ENCODE measurements around the gene TEKT3.
A peak's percentile ranks its signal among the peaks of the same experiment; 100 is the strongest.

DNA sequence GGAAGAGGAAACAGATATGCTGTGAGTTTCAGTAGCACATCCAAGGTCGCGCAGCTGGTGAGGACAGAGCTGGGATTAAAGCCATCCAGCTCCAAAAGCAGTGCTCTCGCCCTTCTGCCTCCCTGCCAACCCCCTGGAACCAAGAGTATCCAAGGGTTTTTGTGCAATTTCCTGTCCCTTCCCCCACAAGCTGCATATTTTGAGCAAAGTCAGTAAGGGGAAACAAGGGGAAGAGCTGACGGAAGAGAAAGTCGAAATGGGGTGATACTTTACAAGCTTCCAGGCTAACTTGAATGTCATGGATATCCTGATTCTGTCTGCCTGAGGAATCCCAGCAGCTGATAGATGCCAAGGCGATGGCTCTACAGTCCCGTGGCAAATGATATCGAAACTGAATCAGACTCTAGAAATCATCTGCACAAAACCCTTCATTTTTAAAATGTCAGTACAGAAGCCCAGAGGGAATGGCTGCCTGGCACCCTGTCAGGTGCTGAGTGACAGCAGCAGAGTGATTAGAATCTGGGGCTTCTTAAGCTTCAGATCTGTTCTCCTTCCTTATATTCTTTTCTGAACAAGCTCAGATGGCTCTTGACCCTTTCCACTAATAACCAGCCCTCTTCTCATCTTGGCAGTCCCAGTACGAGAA, 42.9 kb upstream of the TEKT3 start:
- TF ChIP-seq, protein P1, sequence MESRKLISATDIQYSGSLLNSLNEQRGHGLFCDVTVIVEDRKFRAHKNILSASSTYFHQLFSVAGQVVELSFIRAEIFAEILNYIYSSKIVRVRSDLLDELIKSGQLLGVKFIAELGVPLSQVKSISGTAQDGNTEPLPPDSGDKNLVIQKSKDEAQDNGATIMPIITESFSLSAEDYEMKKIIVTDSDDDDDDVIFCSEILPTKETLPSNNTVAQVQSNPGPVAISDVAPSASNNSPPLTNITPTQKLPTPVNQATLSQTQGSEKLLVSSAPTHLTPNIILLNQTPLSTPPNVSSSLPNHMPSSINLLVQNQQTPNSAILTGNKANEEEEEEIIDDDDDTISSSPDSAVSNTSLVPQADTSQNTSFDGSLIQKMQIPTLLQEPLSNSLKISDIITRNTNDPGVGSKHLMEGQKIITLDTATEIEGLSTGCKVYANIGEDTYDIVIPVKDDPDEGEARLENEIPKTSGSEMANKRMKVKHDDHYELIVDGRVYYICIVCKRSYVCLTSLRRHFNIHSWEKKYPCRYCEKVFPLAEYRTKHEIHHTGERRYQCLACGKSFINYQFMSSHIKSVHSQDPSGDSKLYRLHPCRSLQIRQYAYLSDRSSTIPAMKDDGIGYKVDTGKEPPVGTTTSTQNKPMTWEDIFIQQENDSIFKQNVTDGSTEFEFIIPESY (IDR thresholded peaks at IDR 0.05; ENCODE audit: borderline replicate concordance, low read depth): no peak
- TF ChIP-seq CTCF (IDR thresholded peaks at IDR 0.05): no peak
- TF ChIP-seq GABPA (IDR thresholded peaks at IDR 0.05; ENCODE audit: low read depth): no peak
- TF ChIP-seq POLR2AphosphoS5 (IDR thresholded peaks at IDR 0.05; ENCODE audit: low read depth, low read length): no peak
- TF ChIP-seq RXRA (IDR thresholded peaks at IDR 0.05; ENCODE audit: borderline replicate concordance, low read depth): no peak
- no peak for TF ChIP-seq SIN3A (IDR thresholded peaks at IDR 0.05; ENCODE audit: borderline replicate concordance, low read depth, low read length)
- TF ChIP-seq JUND (IDR thresholded peaks at IDR 0.05): no peak
- no peak for TF ChIP-seq EP300 (IDR thresholded peaks at IDR 0.05; ENCODE audit: borderline replicate concordance in 1 of 2, low read depth in 1 of 2, low read length in 1 of 2)
- no peak for TF ChIP-seq EZH2phosphoT487 (IDR thresholded peaks at IDR 0.05; ENCODE audit: borderline replicate concordance, low read depth)
- TF ChIP-seq, protein P2, sequence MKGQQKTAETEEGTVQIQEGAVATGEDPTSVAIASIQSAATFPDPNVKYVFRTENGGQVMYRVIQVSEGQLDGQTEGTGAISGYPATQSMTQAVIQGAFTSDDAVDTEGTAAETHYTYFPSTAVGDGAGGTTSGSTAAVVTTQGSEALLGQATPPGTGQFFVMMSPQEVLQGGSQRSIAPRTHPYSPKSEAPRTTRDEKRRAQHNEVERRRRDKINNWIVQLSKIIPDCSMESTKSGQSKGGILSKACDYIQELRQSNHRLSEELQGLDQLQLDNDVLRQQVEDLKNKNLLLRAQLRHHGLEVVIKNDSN (IDR thresholded peaks at IDR 0.05; ENCODE audit: borderline replicate concordance, low read depth): no peak
- TF ChIP-seq FOSL2 (IDR thresholded peaks at IDR 0.05; ENCODE audit: borderline replicate concordance, low read depth): no peak
- TF ChIP-seq USF2 (IDR thresholded peaks at IDR 0.05; ENCODE audit: borderline replicate concordance, low read depth, low read length): no peak
- TF ChIP-seq RFX5 (IDR thresholded peaks at IDR 0.05; ENCODE audit: low read length): no peak
- TF ChIP-seq GATA2 (CRISPR knock-in tag; IDR thresholded peaks at IDR 0.05): 0 out of 2 replicates have a peak, but pooled peaks have one; percentile 13

Measured in SK-N-SH (cell line).